ENCODE data around the gene CALR3. TPM values are rescaled to one million over a fixed set of nuclear protein-coding genes. Genes with fewer than 3 reads are reported as not detected.

Gene CALR3
- total and polyA plus RNA-seq, 2 of the 13 experiments (the other 11 are each of a cell fraction or from before 2014, with no cell fraction given) = not detected

GRCh38 chr19:16470911-16471811 is 24.8 kb downstream of the CALR3 start (continued):
- TF ChIP-seq RNF2 (conservative IDR thresholded peaks at IDR 0.05; ENCODE audit: low read depth) (no peak), ZGPAT (CRISPR knock-in tag; IDR thresholded peaks at IDR 0.05) (no peak), MTA1 (CRISPR knock-in tag; IDR thresholded peaks at IDR 0.05; ENCODE audit: borderline replicate concordance) (no peak), AGO2 (optimal IDR thresholded peaks at IDR 0.05; ENCODE audit: low read depth, low read length) (peak; percentile 23), PRDM15 (CRISPR knock-in tag; IDR thresholded peaks at IDR 0.05) (no peak), ETV6 (CRISPR knock-in tag; conservative IDR thresholded peaks at IDR 0.05) (no peak), ZMAT3 (CRISPR knock-in tag; conservative IDR thresholded peaks at IDR 0.05) (no peak), TBP (CRISPR knock-in tag; IDR thresholded peaks at IDR 0.05) (no peak), TGIF2 (CRISPR knock-in tag; IDR thresholded peaks at IDR 0.05) (no peak), TFAP4 (IDR thresholded peaks at IDR 0.05; ENCODE audit: borderline replicate concordance, low read depth) (no peak)
- TF ChIP-seq, protein P1, sequence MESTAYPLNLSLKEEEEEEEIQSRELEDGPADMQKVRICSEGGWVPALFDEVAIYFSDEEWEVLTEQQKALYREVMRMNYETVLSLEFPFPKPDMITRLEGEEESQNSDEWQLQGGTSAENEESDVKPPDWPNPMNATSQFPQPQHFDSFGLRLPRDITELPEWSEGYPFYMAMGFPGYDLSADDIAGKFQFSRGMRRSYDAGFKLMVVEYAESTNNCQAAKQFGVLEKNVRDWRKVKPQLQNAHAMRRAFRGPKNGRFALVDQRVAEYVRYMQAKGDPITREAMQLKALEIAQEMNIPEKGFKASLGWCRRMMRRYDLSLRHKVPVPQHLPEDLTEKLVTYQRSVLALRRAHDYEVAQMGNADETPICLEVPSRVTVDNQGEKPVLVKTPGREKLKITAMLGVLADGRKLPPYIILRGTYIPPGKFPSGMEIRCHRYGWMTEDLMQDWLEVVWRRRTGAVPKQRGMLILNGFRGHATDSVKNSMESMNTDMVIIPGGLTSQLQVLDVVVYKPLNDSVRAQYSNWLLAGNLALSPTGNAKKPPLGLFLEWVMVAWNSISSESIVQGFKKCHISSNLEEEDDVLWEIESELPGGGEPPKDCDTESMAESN (CRISPR knock-in tag; conservative IDR thresholded peaks at IDR 0.05) = 0 out of 2 replicates have a peak, but pooled peaks have one; percentile 26
- TF ChIP-seq, protein P2, sequence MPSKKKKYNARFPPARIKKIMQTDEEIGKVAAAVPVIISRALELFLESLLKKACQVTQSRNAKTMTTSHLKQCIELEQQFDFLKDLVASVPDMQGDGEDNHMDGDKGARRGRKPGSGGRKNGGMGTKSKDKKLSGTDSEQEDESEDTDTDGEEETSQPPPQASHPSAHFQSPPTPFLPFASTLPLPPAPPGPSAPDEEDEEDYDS (CRISPR knock-in tag; IDR thresholded peaks at IDR 0.05) = no peak
- TF ChIP-seq, protein P3, sequence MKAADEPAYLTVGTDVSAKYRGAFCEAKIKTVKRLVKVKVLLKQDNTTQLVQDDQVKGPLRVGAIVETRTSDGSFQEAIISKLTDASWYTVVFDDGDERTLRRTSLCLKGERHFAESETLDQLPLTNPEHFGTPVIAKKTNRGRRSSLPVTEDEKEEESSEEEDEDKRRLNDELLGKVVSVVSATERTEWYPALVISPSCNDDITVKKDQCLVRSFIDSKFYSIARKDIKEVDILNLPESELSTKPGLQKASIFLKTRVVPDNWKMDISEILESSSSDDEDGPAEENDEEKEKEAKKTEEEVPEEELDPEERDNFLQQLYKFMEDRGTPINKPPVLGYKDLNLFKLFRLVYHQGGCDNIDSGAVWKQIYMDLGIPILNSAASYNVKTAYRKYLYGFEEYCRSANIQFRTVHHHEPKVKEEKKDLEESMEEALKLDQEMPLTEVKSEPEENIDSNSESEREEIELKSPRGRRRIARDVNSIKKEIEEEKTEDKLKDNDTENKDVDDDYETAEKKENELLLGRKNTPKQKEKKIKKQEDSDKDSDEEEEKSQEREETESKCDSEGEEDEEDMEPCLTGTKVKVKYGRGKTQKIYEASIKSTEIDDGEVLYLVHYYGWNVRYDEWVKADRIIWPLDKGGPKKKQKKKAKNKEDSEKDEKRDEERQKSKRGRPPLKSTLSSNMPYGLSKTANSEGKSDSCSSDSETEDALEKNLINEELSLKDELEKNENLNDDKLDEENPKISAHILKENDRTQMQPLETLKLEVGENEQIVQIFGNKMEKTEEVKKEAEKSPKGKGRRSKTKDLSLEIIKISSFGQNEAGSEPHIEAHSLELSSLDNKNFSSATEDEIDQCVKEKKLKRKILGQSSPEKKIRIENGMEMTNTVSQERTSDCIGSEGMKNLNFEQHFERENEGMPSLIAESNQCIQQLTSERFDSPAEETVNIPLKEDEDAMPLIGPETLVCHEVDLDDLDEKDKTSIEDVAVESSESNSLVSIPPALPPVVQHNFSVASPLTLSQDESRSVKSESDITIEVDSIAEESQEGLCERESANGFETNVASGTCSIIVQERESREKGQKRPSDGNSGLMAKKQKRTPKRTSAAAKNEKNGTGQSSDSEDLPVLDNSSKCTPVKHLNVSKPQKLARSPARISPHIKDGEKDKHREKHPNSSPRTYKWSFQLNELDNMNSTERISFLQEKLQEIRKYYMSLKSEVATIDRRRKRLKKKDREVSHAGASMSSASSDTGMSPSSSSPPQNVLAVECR (CRISPR knock-in tag; IDR thresholded peaks at IDR 0.05; ENCODE audit: borderline replicate concordance) = peak; percentile 30; the same call in 1 of the 2 replicates
